NCI-H1048 (cell line): ENCODE data around the gene F13B.
"Not testable (repeated sequence)": the region's sequence is repeated elsewhere in the genome, so short reads cannot be mapped to it uniquely, and the experiment has no call there.

Experiments used
- DNase-seq: peaks from one replicate; lab custom pipeline; 2025; lab: John Stamatoyannopoulos, UW

F13B gene

DNA sequence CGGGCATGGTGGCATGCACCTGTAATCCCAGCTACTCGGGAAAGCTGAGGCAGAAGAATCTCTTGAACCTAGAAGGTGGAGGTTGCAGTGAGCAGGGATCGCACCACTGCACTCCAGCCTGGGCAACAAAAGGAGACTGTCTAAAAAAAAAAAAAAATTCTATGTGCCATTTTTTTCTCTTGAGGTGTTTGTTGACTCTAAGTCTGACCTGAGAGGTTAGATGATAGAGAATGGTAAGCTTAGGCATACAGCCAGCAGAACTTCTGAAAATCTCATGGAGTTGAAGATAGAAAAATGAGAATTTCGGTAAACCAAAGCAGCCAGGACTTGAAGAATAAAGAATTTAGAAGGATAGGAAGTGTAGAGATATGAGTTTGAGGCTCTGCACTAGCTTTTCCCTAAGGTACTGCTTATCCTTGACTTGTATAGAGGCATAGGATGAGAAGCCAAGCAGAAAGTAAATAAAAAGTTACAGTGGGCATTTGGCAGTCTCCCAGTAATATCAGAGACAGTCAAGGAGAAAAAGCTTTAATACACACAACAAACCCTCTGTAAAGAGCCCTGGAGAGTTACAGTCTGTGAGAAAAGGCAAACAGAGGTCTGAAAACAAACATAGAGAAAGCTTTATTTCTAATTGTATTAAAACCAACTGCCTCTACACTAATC lies 24.3 kb downstream of the F13B start:
- no peak for DNase-seq

DNA sequence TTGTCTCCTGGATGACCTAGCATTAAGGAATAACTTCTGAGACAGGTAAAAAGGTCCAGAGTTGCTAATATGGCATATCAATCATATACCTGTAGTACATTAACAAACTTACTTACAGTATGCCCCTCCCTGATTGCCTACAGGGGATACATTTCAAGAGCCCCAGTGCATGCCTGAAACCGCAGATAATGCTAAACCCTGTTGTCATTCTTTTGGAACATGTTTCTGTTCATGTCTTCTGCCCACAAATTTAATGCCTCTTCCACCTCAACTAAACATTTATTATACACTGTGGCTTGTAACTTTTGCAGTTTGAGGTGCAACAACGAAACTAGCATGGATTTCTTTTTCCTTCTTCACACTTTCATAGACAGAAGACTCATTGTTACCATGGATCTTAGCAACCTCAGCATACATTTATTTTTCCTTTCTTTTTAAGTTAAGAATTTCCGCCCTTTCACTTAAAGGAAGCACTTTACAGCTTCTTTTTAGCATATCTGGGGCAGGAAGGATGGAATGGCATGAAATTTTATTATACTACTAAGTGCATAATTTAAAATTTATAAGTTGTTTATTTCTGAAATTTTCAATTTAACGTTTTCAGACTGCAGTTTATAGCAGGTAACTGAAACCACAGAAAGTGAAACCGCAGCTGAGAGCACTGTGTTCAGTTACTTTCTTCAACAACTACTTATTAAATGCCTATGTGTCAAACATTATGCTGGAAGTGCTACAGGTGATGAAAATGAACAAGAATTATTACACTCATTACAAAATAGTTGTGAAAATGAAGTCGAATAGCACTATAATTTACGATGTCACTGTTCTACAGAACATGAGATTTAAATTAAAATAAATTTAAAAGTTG lies 25.3 kb downstream of the F13B start:
- DNase-seq, result no peak

- DNase-seq, result no peak
Observed at GRCh38 chr1:197036861-197037260, 30.2 kb downstream of the F13B start.

GRCh38 chr1:197034631-197035339 lies 32.3 kb downstream of the F13B start:
- not testable (repeated sequence) for DNase-seq

- DNase-seq, result no peak
Observed at GRCh38 chr1:197029749-197030148, 37.3 kb downstream of the F13B start.

- no peak for DNase-seq
Observed at GRCh38 chr1:197027359-197027758, 39.7 kb downstream of the F13B start.

GRCh38 chr1:197024460-197024859 lies 42.6 kb downstream of the F13B start:
- DNase-seq, result no peak

DNA sequence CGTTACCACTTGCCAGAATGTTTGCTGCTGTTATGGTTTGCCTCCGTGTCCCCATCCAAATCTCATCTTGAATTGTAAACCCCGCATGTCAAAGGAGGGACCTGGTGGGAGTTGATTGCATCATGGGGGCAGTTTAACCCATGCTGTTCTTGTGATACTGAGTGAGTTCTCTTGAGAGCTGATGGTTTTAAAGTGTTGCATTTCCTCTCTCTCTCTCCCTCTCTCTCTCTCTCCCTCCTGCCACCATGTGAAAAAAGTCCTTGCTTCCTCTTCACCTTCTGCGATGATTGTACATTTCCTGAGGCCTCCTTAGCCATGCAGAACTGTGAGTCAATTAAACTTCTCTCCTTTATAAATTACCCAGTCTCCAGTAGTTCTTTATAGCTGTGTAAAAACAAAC lies 45.3 kb downstream of the F13B start:
- DNase-seq, result no peak

DNA sequence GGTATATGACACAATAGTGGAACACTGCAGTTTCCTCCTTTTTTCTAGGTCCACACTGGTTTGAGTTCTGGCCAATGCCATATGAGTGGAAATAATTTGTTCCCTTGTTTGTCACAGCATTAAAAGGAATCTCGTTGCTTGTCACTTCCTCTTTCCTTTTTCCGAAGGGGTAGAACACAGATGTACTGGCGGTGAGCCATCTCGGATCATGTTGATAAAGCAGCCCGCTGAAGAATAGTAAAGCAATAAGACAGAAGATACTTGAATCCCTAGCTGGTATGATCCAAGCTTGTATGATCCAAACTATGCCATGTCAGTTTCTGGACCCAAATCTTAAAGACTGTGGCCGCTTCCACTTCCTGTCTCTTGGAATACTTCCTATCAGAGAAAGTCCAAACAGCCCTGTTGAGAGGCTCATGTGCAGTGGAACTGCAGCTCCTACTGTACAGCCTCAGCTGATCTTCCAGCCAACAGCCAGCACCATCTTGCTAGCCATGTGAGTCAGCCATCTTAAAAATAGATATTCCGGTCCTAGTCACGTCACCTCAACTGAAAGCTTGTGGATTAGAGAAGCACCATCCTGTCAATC lies 49.4 kb downstream of the F13B start:
- no peak for DNase-seq

GRCh38 chr1:197016751-197017150 lies 50.3 kb downstream of the F13B start:
- no peak for DNase-seq

DNA sequence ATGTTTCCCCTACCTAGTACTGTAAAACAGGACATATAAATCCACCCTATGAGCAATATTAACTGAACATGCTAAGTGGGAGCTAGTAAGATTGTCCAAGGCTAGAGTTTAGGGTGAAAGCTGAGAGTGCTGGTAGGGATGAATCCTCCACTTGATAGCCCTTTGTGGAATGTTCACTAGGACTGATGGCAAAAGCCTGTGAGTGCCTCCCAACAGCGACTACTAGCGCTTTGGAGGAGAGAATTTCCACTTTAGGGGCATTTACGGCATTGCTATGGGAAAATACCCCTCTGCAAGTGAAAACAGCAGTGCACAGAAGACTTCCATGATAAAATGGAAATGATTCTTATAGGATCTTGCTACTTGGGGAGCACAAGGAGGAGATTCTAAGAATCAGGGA lies 53.8 kb downstream of the F13B start:
- DNase-seq, result no peak

DNA sequence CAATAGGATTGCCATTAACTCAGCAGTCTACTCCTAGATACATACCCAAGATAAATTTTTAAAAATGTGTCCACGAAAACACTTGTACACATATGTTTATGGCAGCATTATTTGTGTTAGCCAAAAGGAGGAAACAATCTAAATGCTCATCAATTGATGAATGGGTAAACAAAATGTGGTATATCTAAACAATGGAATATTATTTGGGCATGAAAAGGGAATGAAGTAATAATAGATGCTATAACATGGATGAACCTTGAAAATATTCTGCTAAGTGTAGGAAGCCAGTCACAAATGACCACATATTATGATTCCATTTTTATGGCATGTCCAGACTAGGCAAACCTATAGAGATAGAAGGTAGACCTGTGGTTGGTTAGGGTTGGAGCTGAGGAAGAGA lies 55.4 kb downstream of the F13B start:
- no peak for DNase-seq

GRCh38 chr1:197008861-197009260 lies 58.2 kb downstream of the F13B start:
- DNase-seq, result no peak

DNA sequence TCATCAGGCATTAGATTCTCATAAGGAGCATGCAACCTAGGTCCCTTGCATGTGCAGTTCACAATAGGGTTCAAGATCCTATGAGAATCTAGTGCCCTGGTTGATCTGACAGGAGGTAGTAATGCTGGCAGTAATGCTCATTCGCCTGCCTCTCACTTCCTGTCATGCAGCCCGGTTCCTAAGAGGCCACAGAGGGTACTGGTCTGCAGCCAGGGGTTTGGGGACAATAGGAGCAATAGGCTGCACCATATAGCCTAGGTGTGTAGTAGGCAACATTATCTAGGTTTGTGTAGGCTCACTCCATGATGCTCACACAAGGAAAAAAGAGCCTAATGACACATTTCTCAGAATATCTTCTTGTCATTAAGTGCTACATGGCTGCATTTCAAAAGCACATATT lies 63.9 kb downstream of the F13B start:
- DNase-seq, result no peak

DNA sequence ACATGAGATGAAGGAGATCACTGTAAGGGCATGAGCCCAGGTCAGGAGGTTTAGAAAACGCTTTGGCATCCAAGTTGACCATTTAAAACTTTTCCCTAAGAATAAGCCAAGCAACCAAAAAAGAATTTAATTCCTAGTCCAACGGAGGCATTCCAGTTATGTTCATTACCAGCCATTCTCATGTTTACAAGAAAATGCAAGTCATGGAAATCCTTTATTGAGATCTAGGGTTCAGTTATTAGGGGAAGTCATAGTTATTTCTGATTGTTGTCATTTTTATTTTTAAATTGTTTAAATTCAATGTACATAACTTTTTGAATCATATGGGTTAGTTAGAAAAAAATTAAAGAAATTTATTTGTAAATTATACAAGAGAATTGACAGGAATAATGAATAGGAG lies 65.2 kb downstream of the F13B start:
- no peak for DNase-seq

DNA sequence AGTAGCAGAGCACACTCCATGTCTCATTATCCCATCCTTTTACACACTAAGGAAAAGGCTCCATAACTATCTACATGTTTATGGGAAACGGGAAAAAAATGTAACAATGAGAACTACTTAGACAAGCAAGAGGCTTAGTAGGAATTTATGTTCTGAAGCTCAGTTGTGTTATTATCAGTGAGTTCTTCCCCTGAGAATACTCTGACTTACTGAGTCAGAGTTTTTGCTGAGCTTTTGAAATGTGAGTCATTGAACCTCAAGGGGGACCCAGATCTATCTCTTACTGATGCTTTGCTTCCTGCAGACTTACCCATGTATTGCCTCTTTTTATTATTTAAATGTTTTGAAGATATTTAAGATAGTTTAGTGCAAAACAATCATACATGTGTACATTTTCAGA lies 69.6 kb downstream of the F13B start:
- no peak for DNase-seq

DNA sequence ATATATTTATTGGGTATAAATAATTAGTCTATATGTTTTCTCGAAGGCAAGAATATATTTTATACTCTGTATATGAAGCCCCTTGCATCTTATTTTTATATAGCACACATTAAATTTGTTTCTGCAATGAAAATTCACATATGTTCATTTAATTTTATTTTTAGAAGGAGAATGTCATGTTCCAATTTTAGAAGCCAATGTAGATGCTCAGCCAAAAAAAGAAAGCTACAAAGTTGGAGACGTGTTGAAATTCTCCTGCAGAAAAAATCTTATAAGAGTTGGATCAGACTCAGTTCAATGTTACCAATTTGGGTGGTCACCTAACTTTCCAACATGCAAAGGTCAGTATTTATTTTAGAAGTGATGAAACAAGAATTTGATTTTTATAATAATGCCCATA lies 73.1 kb downstream of the F13B start:
- DNase-seq, result no peak

- DNase-seq, result not testable (repeated sequence)
Observed at GRCh38 chr1:196991919-196992651, 75.0 kb downstream of the F13B start.
